Body of pancreas (tissue), 4 donors: Measurements from ENCODE around the gene RPL22.

Source experiments
- CTCF ChIP-seq, 7 experiments: fragments of 450-650 bp in 4 of 7; fragments of 200-600 bp in 3 of 7; sonication (generic) in 3 of 7; IDR thresholded peaks; one replicate each; pipeline ENCODE4 v1.5.1; 2016 to 2019; ENCODE audit warnings: antibody characterized with exemption in 7 of 7
- POLR2A ChIP-seq, 3 donors: fragments of 450-650 bp; IDR thresholded peaks; one replicate each; pipeline ENCODE4 v1.6.1; 2016; ENCODE audit warnings: antibody characterized with exemption in 3 of 3, mild to moderate bottlenecking in 2 of 3

GRCh38 chr1:6144647-6145395 lies 54.6 kb downstream of the RPL22 start:
- TF ChIP-seq CTCF (IDR thresholded peaks at IDR 0.05) (no peak), POLR2A (IDR thresholded peaks at IDR 0.05) (no peak)
